Neural progenitor cell (in vitro differentiated cells): ENCODE results near the gene GPS1.

Experiments
- EZH2 ChIP-seq: fragments of 200-600 bp; sonication (generic); IDR thresholded peaks from 2 replicates; pipeline ENCODE4 v1.6.1; 2017; ENCODE audit warnings: antibody characterized with exemption, mild to moderate bottlenecking, moderate library complexity
- EZH2phosphoT487 ChIP-seq: fragments of 200-600 bp; sonication (generic); IDR thresholded peaks from 2 replicates; pipeline ENCODE4 v1.6.1; 2017; ENCODE audit warnings: antibody characterized with exemption
- TF ChIP-seq, protein P1 (sequence below): fragments of 200-600 bp; sonication (generic); IDR thresholded peaks from 2 replicates; pipeline ENCODE4 v1.5.1; 2017; ENCODE audit warnings: antibody characterized with exemption, mild to moderate bottlenecking

GRCh38 chr17:82043507-82043906 lies 8.2 kb upstream of the GPS1 start:
- TF ChIP-seq EZH2phosphoT487 (no peak), EZH2 (no peak)
- TF ChIP-seq, protein P1, sequence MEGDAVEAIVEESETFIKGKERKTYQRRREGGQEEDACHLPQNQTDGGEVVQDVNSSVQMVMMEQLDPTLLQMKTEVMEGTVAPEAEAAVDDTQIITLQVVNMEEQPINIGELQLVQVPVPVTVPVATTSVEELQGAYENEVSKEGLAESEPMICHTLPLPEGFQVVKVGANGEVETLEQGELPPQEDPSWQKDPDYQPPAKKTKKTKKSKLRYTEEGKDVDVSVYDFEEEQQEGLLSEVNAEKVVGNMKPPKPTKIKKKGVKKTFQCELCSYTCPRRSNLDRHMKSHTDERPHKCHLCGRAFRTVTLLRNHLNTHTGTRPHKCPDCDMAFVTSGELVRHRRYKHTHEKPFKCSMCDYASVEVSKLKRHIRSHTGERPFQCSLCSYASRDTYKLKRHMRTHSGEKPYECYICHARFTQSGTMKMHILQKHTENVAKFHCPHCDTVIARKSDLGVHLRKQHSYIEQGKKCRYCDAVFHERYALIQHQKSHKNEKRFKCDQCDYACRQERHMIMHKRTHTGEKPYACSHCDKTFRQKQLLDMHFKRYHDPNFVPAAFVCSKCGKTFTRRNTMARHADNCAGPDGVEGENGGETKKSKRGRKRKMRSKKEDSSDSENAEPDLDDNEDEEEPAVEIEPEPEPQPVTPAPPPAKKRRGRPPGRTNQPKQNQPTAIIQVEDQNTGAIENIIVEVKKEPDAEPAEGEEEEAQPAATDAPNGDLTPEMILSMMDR = no peak
